K562 (cell line): ENCODE data around the gene FAM43B. TPM values are rescaled to one million over a fixed set of nuclear protein-coding genes. Genes with fewer than 3 reads are reported as not detected.

Source experiments
- CHD4 ChIP-seq: fragments of 200-600 bp; sonication (generic); IDR thresholded peaks from 3 replicates; pipeline ENCODE4 v1.6.1; 2012; ENCODE audit warnings: low read depth, mild to moderate bottlenecking, mixed read lengths, low read length, inconsistent platforms; ENCODE audit not compliant: insufficient read depth, insufficient replicate concordance, poor library complexity, severe bottlenecking
- CHD7 ChIP-seq: fragments of 200-600 bp; sonication (generic); IDR thresholded peaks from one replicate; pipeline ENCODE4 v1.6.1; 2012; ENCODE audit warnings: mild to moderate bottlenecking, low read depth, low read length, inconsistent platforms
- FOXA1 ChIP-seq: fragments of 450-650 bp; IDR thresholded peaks from 2 replicates; pipeline ENCODE4 v1.6.1; 2016; ENCODE audit warnings: mild to moderate bottlenecking, borderline replicate concordance
- HCFC1 ChIP-seq: IDR thresholded peaks from 2 replicates; pipeline ENCODE4 v1.6.1; 2012; ENCODE audit warnings: low read depth, low read length, improper control_type of control experiment
- HDAC8 ChIP-seq: fragments of 450-650 bp; IDR thresholded peaks from 2 replicates; pipeline ENCODE4 v1.6.1; 2016; ENCODE audit warnings: mild to moderate bottlenecking, missing genetic modification characterization, moderate library complexity, missing compliant biosample characterization
- MCM7 ChIP-seq, 2 experiments: fragments of 450-650 bp; IDR thresholded peaks; 2 replicates each; pipeline ENCODE4 v1.6.1; 2016 to 2018
- PREB ChIP-seq: sonication (generic); formaldehyde crosslinking; IDR thresholded peaks from 2 replicates; pipeline ENCODE4 v1.8.1; 2023; ENCODE audit warnings: mild to moderate bottlenecking, missing genetic modification reagents
- SREBF2 ChIP-seq: sonication (generic); formaldehyde crosslinking; IDR thresholded peaks from 2 replicates; pipeline ENCODE4 v1.4.0; 2020; ENCODE audit warnings: mild to moderate bottlenecking, missing genetic modification reagents
- ZNF518B ChIP-seq: fragments of 250-450 bp; sonication (Bioruptor Pico); IDR thresholded peaks from 2 replicates; pipeline ENCODE4 v1.5.0; 2021; ENCODE audit warnings: mild to moderate bottlenecking, moderate library complexity
- polyA plus RNA-seq, 8 experiments: library from polyadenylated mRNA; depleted of rRNA in 4 of 8; stranded (reverse) in 5 of 8; unstranded in 3 of 8; fragments of >200 nt; fragmentation: Nextera tagmentation in 2 of 8; fragmentation: Illumina TruSeq in 1 of 8; extraction: Ambion mirVana in 2 of 8; extraction: Trizol in 1 of 8; gene quantifications; 2 replicates each; pipeline versions ENCODE4 v1.2.1 to v1.2.3, GENCODE V29; 2011 to 2014; ENCODE audit warnings: inconsistent platforms in 1 of 8, missing spikeins in 1 of 8
- total RNA-seq, 7 experiments: library from RNA; depleted of rRNA in 6 of 7; stranded (reverse); fragments of >200 nt in 6 of 7; fragmentation: Illumina TruSeq in 2 of 7; extraction: Trizol in 2 of 7; gene quantifications; 2 replicates each; pipeline versions ENCODE4 v1.2.1 to v1.2.3, GENCODE V29; 2011 to 2021; ENCODE audit warnings: low replicate concordance in 1 of 7
- TF ChIP-seq, protein P1 (sequence below): sonication (generic); formaldehyde crosslinking; IDR thresholded peaks from 2 replicates; pipeline ENCODE4 v1.5.0; 2020; ENCODE audit warnings: missing genetic modification reagents

FAM43B gene
- total and polyA plus RNA-seq, 9 of the 15 experiments (the other 6 are each of a cell fraction or from before 2014, with no cell fraction given) = not detected

DNA sequence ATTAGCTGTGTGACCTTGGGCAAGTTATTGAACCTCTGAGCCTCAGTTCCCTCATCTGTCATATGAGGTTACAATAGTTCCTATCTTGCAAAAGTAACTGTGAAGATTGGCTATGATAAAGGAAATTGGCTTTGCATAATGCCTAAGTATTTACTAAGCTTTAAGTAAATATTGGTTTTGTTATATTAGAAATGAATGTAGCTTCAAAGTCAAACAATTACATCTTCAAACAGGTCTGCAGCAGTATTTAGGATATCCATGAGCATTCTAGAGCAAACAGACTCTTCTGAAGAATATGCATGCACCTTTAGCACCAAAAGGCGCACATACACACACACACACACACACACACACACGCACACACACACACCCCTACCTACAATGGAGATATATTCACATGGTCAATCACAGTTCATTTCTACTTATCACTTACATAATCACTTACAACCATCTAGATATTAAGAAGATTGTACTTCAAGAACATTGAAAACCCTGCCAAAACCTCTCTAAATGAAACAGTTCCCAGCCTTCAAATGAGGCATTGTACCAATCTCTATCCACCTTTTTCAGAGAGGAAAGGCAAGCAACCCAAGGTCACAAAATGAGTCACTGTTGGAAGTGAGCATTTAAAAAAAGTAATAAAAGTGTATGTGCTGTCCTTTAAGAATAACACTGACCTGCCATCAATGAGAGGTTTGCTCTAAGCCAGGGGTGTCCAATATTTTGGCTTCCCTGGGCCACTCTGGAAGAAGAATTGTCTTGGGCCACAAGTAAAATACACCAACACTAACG, 13.4 kb upstream of the FAM43B start (continued):
- TF ChIP-seq ZNF518B (CRISPR knock-in tag) (no peak), HDAC8 (tag) (no peak), SREBF2 (CRISPR knock-in tag) (no peak), MCM7 (IDR thresholded peaks at IDR 0.05) (no peak), FOXA1 (no peak), HCFC1 (no peak), CHD4 (no peak), PREB (CRISPR knock-in tag) (no peak), CHD7 (no peak)
- TF ChIP-seq, protein P1, sequence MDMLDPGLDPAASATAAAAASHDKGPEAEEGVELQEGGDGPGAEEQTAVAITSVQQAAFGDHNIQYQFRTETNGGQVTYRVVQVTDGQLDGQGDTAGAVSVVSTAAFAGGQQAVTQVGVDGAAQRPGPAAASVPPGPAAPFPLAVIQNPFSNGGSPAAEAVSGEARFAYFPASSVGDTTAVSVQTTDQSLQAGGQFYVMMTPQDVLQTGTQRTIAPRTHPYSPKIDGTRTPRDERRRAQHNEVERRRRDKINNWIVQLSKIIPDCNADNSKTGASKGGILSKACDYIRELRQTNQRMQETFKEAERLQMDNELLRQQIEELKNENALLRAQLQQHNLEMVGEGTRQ = no peak
